ENCODE results near the gene RAP1GAP. TPM values are rescaled to one million over a fixed set of nuclear protein-coding genes. Genes with fewer than 3 reads are reported as not detected.

Gene RAP1GAP
- total and polyA plus RNA-seq, 9 of the 15 experiments (the other 6 are each of a cell fraction or from before 2014, with no cell fraction given): 0.29 to 30.2 (median 19.2) TPM

DNA sequence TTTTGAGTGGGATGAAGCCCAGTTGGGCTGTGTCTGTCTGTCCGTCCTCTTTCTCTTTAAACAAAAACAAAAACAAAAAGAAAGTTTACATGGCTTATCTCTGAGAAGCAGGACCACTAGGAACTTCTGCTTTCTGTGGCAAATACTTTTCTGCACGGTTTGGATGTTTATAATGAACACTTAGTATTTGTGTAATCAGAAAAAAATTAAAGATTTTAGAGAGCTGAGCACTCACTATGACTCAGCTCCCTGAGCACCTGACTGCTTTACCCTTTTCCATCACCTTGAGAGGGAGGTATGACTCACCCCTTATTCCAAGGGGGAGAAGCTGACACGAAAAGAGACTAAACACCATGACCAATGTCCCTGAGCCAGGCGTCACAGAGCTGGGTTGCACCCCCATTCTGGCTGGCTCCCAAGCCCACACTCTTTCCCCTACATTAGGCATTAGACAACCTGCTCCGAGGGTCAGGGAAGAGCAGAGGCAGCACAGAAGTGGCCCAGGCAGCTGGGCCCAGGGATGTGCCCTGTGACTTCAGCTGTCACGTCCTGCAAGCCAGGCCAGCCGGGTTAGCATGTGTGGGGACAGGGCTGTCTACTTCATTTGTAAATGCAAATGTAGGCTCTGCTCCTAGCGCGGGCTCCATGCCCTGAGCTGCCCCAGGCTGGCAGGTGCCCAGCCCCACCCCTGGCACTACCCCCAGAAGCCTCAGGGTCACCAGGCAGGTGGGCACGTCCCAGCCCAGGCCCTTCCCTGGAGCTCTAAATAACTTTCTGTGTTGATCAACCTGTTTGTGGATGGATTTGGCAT is 30.4 kb downstream of the RAP1GAP start (continued):
- TF ChIP-seq, protein P1, sequence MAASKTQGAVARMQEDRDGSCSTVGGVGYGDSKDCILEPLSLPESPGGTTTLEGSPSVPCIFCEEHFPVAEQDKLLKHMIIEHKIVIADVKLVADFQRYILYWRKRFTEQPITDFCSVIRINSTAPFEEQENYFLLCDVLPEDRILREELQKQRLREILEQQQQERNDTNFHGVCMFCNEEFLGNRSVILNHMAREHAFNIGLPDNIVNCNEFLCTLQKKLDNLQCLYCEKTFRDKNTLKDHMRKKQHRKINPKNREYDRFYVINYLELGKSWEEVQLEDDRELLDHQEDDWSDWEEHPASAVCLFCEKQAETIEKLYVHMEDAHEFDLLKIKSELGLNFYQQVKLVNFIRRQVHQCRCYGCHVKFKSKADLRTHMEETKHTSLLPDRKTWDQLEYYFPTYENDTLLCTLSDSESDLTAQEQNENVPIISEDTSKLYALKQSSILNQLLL (CRISPR knock-in tag; IDR thresholded peaks at IDR 0.05; ENCODE audit: borderline replicate concordance): no peak
- no peak for TF ChIP-seq HDAC8 (tag; IDR thresholded peaks at IDR 0.05)
- no peak for TF ChIP-seq SUPT5H (IDR thresholded peaks at IDR 0.05)
- TF ChIP-seq, protein P2, sequence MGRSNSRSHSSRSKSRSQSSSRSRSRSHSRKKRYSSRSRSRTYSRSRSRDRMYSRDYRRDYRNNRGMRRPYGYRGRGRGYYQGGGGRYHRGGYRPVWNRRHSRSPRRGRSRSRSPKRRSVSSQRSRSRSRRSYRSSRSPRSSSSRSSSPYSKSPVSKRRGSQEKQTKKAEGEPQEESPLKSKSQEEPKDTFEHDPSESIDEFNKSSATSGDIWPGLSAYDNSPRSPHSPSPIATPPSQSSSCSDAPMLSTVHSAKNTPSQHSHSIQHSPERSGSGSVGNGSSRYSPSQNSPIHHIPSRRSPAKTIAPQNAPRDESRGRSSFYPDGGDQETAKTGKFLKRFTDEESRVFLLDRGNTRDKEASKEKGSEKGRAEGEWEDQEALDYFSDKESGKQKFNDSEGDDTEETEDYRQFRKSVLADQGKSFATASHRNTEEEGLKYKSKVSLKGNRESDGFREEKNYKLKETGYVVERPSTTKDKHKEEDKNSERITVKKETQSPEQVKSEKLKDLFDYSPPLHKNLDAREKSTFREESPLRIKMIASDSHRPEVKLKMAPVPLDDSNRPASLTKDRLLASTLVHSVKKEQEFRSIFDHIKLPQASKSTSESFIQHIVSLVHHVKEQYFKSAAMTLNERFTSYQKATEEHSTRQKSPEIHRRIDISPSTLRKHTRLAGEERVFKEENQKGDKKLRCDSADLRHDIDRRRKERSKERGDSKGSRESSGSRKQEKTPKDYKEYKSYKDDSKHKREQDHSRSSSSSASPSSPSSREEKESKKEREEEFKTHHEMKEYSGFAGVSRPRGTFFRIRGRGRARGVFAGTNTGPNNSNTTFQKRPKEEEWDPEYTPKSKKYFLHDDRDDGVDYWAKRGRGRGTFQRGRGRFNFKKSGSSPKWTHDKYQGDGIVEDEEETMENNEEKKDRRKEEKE (IDR thresholded peaks at IDR 0.05; ENCODE audit: borderline replicate concordance in 1 of 2, control insufficient read depth in 1 of 2, low read depth in 2 of 2, low read length in 1 of 2): no peak
- peak; percentile 50; the same call in 1 of the 2 replicates for TF ChIP-seq PML (IDR thresholded peaks at IDR 0.05; ENCODE audit: low read length)
- TF ChIP-seq HMG20B (CRISPR knock-in tag; IDR thresholded peaks at IDR 0.05): no peak
- TF ChIP-seq, protein P3, sequence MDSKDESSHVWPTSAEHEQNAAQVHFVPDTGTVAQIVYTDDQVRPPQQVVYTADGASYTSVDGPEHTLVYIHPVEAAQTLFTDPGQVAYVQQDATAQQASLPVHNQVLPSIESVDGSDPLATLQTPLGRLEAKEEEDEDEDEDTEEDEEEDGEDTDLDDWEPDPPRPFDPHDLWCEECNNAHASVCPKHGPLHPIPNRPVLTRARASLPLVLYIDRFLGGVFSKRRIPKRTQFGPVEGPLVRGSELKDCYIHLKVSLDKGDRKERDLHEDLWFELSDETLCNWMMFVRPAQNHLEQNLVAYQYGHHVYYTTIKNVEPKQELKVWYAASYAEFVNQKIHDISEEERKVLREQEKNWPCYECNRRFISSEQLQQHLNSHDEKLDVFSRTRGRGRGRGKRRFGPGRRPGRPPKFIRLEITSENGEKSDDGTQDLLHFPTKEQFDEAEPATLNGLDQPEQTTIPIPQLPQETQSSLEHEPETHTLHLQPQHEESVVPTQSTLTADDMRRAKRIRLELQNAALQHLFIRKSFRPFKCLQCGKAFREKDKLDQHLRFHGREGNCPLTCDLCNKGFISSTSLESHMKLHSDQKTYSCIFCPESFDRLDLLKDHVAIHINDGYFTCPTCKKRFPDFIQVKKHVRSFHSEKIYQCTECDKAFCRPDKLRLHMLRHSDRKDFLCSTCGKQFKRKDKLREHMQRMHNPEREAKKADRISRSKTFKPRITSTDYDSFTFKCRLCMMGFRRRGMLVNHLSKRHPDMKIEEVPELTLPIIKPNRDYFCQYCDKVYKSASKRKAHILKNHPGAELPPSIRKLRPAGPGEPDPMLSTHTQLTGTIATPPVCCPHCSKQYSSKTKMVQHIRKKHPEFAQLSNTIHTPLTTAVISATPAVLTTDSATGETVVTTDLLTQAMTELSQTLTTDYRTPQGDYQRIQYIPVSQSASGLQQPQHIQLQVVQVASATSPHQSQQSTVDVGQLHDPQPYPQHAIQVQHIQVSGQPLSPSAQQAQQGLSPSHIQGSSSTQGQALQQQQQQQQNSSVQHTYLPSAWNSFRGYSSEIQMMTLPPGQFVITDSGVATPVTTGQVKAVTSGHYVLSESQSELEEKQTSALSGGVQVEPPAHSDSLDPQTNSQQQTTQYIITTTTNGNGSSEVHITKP (IDR thresholded peaks at IDR 0.05; ENCODE audit: partially characterized antibody): peak; percentile 40
- no peak for TF ChIP-seq NR4A1 (CRISPR knock-in tag; IDR thresholded peaks at IDR 0.05)
- peak; percentile 24; the same call in 1 of the 2 replicates for TF ChIP-seq NR4A1 (tag; IDR thresholded peaks at IDR 0.05)
- TF ChIP-seq, protein P4, sequence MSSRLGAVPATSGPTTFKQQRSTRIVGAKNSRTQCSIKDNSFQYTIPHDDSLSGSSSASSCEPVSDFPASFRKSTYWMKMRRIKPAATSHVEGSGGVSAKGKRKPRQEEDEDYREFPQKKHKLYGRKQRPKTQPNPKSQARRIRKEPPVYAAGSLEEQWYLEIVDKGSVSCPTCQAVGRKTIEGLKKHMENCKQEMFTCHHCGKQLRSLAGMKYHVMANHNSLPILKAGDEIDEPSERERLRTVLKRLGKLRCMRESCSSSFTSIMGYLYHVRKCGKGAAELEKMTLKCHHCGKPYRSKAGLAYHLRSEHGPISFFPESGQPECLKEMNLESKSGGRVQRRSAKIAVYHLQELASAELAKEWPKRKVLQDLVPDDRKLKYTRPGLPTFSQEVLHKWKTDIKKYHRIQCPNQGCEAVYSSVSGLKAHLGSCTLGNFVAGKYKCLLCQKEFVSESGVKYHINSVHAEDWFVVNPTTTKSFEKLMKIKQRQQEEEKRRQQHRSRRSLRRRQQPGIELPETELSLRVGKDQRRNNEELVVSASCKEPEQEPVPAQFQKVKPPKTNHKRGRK (tag; IDR thresholded peaks at IDR 0.05): no peak
- no peak for TF ChIP-seq SNIP1 (IDR thresholded peaks at IDR 0.05; ENCODE audit: low read depth)
- TF ChIP-seq GTF2E2 (tag; IDR thresholded peaks at IDR 0.05): no peak

Measured in K562 (cell line).